CD4-positive, CD25-positive, alpha-beta regulatory T cell (primary cell): ENCODE measurements around the gene INO80E. TPM values are rescaled to one million over a fixed set of nuclear protein-coding genes. Genes with fewer than 3 reads are reported as not detected.
"Not testable (repeated sequence)": the region's sequence is repeated elsewhere in the genome, so short reads cannot be mapped to it uniquely, and the experiment has no call there.

ENCODE experiments used
- ATAC-seq, 2 donors: fragments of 150-1000 bp; cut with Tn5 transposase; one replicate each; pipeline ENCODE4 v1.10.0; 2021; ENCODE audit warnings: low read depth in 2 of 2, moderate number of reproducible peaks in 2 of 2, moderate library complexity in 1 of 2
- DNase-seq, 3 donors: peaks; one replicate each; pipeline versions ENCODE4 v3.0.0 to v3.0.0-alpha.2; 2012 to 2022; ENCODE audit warnings: mixed read lengths in 1 of 3
- H3K27ac ChIP-seq: one replicate; pipeline ENCODE4 v1.7.0; 2013; ENCODE audit warnings: mild to moderate bottlenecking, low read length; ENCODE audit not compliant: insufficient read depth, poor library complexity, severe bottlenecking
- H3K27me3 ChIP-seq: one replicate; pipeline ENCODE4 v1.7.0; 2013; ENCODE audit warnings: low read length; ENCODE audit not compliant: control insufficient read depth, insufficient read depth
- H3K36me3 ChIP-seq: one replicate; pipeline ENCODE4 v1.7.0; 2013; ENCODE audit warnings: mild to moderate bottlenecking, low read length, moderate library complexity; ENCODE audit not compliant: control insufficient read depth, insufficient read depth
- H3K4me1 ChIP-seq: 2 replicates; pipeline ENCODE4 v1.7.0; 2013; ENCODE audit warnings: mild to moderate bottlenecking, low read length; ENCODE audit not compliant: insufficient read depth, control insufficient read depth, poor library complexity, severe bottlenecking
- H3K4me3 ChIP-seq: one replicate; pipeline ENCODE4 v1.7.0; 2013; ENCODE audit warnings: low read depth, mild to moderate bottlenecking, low read length, moderate library complexity
- H3K9me3 ChIP-seq, 2 experiments: 1 replicate in 1 of 2; 2 replicates in 1 of 2; pipeline ENCODE4 v1.7.0; 2013; ENCODE audit warnings: low read length in 2 of 2, mild to moderate bottlenecking in 1 of 2, moderate library complexity in 1 of 2; ENCODE audit not compliant: control insufficient read depth in 2 of 2
- H3K27ac Mint-ChIP-seq, 3 donors: one replicate each; pipeline ENCODE4 v1.8.0; 2020 to 2022; ENCODE audit warnings: mild to moderate bottlenecking in 3 of 3, mixed read lengths in 3 of 3, moderate library complexity in 2 of 3
- H3K27me3 Mint-ChIP-seq: one replicate; pipeline ENCODE4 v1.8.0; 2022; ENCODE audit warnings: mild to moderate bottlenecking, mixed read lengths
- H3K36me3 Mint-ChIP-seq: one replicate; pipeline ENCODE4 v1.8.0; 2020; ENCODE audit warnings: mixed read lengths
- H3K4me1 Mint-ChIP-seq, 4 donors: one replicate each; pipeline ENCODE4 v1.8.0; 2020 to 2022; ENCODE audit warnings: mixed read lengths in 4 of 4, mild to moderate bottlenecking in 1 of 4
- H3K4me3 Mint-ChIP-seq, 4 donors: one replicate each; pipeline ENCODE4 v1.8.0; 2020 to 2022; ENCODE audit warnings: mild to moderate bottlenecking in 4 of 4, mixed read lengths in 4 of 4, moderate library complexity in 3 of 4
- H3K9me3 Mint-ChIP-seq, 7 donors: one replicate each; pipeline ENCODE4 v1.8.0; 2020 to 2022; ENCODE audit warnings: mixed read lengths in 7 of 7, mild to moderate bottlenecking in 3 of 7, moderate library complexity in 2 of 7
- polyA plus RNA-seq, 4 donors: library from polyadenylated mRNA; unstranded; fragments of 300-500 nt; fragmentation: Illumina TruSeq; gene quantifications; one replicate each; pipeline ENCODE4 v1.2.3, GENCODE V29; 2021
- total RNA-seq: library from RNA; stranded (reverse); gene quantifications from one replicate; pipeline ENCODE4 v1.2.3, GENCODE V29; 2022

Gene INO80E
- total RNA-seq (105 TPM), polyA plus RNA-seq (1 to 10 TPM; 5.0 to 8.9 (median 6.0) TPM)

GRCh38 chr16:29995911-29996765 lies at the start of gene INO80E:
INO80E (plus strand) TSS chr16:29996241; CDS start chr16:29996311, 70 bp downstream.
- Histone ChIP-seq H3K4me1 (peaks cover 20% of the 10 kb centered on the region), H3K4me3 (peak within 1 kb of the TSS; percentile 95), H3K27ac (peak within 1 kb of the TSS; percentile 99), H3K27me3 (no peaks in the 10 kb centered on the region), H3K36me3 (peaks cover 15% of the 10 kb centered on the region), H3K9me3 (no peaks in the 10 kb centered on the region)
- Mint-ChIP-seq H3K9me3 (no peaks in the 10 kb centered on the region), H3K27ac (peak within 1 kb of the TSS; percentile 96 to 99 (median 99)), H3K27me3 (peaks cover 4% of the 10 kb centered on the region), H3K4me1 (peaks cover 9 to 57% (median 18%) of the 10 kb centered on the region in 4 donors), H3K36me3 (peaks cover 16% of the 10 kb centered on the region), H3K4me3 (peak within 1 kb of the TSS; percentile 96 to 99 (median 97))
- peak; percentile 98 to 99 (median 98) for DNase-seq
- ATAC-seq: peak; percentile 99

GRCh38 chr16:29947897-29948296 lies 48.1 kb upstream of the INO80E start:
- H3K36me3 Mint-ChIP-seq: no peaks in the 10 kb centered on the region
- H3K27ac ChIP-seq: no peak overlapping the region
- peaks cover 2% of the 10 kb centered on the region for H3K27me3 ChIP-seq
- no peak overlapping the region for H3K27ac Mint-ChIP-seq
- H3K9me3 Mint-ChIP-seq: peaks cover 0 to 7% (median 2%) of the 10 kb centered on the region in 7 donors
- no peak overlapping the region for H3K4me3 Mint-ChIP-seq
- ATAC-seq: no peak
- no peak for DNase-seq
- H3K9me3 ChIP-seq: no peaks in the 10 kb centered on the region
- peaks cover 9% of the 10 kb centered on the region for H3K27me3 Mint-ChIP-seq
- no peaks in the 10 kb centered on the region for H3K4me1 ChIP-seq
- H3K4me1 Mint-ChIP-seq: peaks cover 0 to 5% (median 0%) of the 10 kb centered on the region in 4 donors
- H3K36me3 ChIP-seq: no peaks in the 10 kb centered on the region
- H3K4me3 ChIP-seq: no peak overlapping the region

GRCh38 chr16:29950806-29951461 lies 45.1 kb upstream of the INO80E start:
- Mint-ChIP-seq H3K27me3 (peaks cover 6% of the 10 kb centered on the region), H3K4me3 (no peak overlapping the region)
- no peak for ATAC-seq

GRCh38 chr16:29951625-29952365 lies 44.2 kb upstream of the INO80E start:
- no peak overlapping the region for H3K27ac ChIP-seq
- no peaks in the 10 kb centered on the region for H3K36me3 ChIP-seq
- H3K9me3 Mint-ChIP-seq: peaks cover 0 to 7% (median 2%) of the 10 kb centered on the region in 7 donors
- peaks cover 2% of the 10 kb centered on the region for H3K27me3 ChIP-seq
- H3K4me1 Mint-ChIP-seq: no peaks in the 10 kb centered on the region
- DNase-seq (no peak), ATAC-seq (no peak)
- H3K4me1 ChIP-seq: no peaks in the 10 kb centered on the region
- no peak overlapping the region for H3K4me3 Mint-ChIP-seq
- H3K36me3 Mint-ChIP-seq: no peaks in the 10 kb centered on the region
- peaks cover 8% of the 10 kb centered on the region for H3K27me3 Mint-ChIP-seq
- H3K27ac Mint-ChIP-seq: no peak overlapping the region
- H3K9me3 ChIP-seq: no peaks in the 10 kb centered on the region
- no peak overlapping the region for H3K4me3 ChIP-seq

More at GRCh38 chr16:29950806-29951461, 45.1 kb upstream of the INO80E start:
- H3K9me3 Mint-ChIP-seq: peaks cover 0 to 7% (median 2%) of the 10 kb centered on the region in 7 donors
- H3K36me3 Mint-ChIP-seq: no peaks in the 10 kb centered on the region
- H3K36me3 ChIP-seq: no peaks in the 10 kb centered on the region
- H3K27me3 ChIP-seq: peaks cover 2% of the 10 kb centered on the region
- H3K4me1 ChIP-seq: no peaks in the 10 kb centered on the region
- no peak overlapping the region for H3K4me3 ChIP-seq
- no peak overlapping the region for H3K27ac Mint-ChIP-seq
- no peaks in the 10 kb centered on the region for H3K9me3 ChIP-seq
- no peak for DNase-seq
- H3K4me1 Mint-ChIP-seq: no peaks in the 10 kb centered on the region
- no peak overlapping the region for H3K27ac ChIP-seq

- Mint-ChIP-seq H3K27ac (no peak overlapping the region), H3K4me3 (peak overlapping the region in 1 of 4 donors; percentile 79), H3K4me1 (peaks cover 5 to 22% (median 15%) of the 10 kb centered on the region in 4 donors), H3K27me3 (peaks cover 11% of the 10 kb centered on the region), H3K9me3 (no peaks in the 10 kb centered on the region), H3K36me3 (no peaks in the 10 kb centered on the region)
- peaks cover 20% of the 10 kb centered on the region for H3K4me1 ChIP-seq
- H3K9me3 ChIP-seq: no peaks in the 10 kb centered on the region
- no peak overlapping the region for H3K27ac ChIP-seq
- ATAC-seq (no peak), DNase-seq (no peak)
- no peaks in the 10 kb centered on the region for H3K36me3 ChIP-seq
- H3K4me3 ChIP-seq: no peak overlapping the region
- no peaks in the 10 kb centered on the region for H3K27me3 ChIP-seq
Measured at GRCh38 chr16:29958756-29959155, 37.3 kb upstream of the INO80E start.

- DNase-seq (peak in 1 of 3 donors; percentile 10), ATAC-seq (no peak)
- H3K4me1 ChIP-seq: peaks cover 20% of the 10 kb centered on the region
- Mint-ChIP-seq H3K27me3 (peaks cover 11% of the 10 kb centered on the region), H3K9me3 (no peaks in the 10 kb centered on the region), H3K36me3 (no peaks in the 10 kb centered on the region), H3K4me1 (peaks cover 5 to 22% (median 15%) of the 10 kb centered on the region in 4 donors), H3K27ac (peak overlapping the region in 2 of 3 donors; percentile 23 to 32), H3K4me3 (peak overlapping the region in 3 of 4 donors; percentile 24 to 79 (median 48))
- no peaks in the 10 kb centered on the region for H3K9me3 ChIP-seq
- no peaks in the 10 kb centered on the region for H3K36me3 ChIP-seq
- no peak overlapping the region for H3K4me3 ChIP-seq
- no peaks in the 10 kb centered on the region for H3K27me3 ChIP-seq
- no peak overlapping the region for H3K27ac ChIP-seq
Measured at GRCh38 chr16:29959293-29959692, 36.7 kb upstream of the INO80E start.

GRCh38 chr16:29959821-29960220 lies 36.2 kb upstream of the INO80E start:
- H3K27ac Mint-ChIP-seq: peak overlapping the region in 2 of 3 donors; percentile 32 to 62
- H3K4me3 Mint-ChIP-seq: peak overlapping the region; percentile 40 to 79 (median 53)

More at GRCh38 chr16:29959821-29960220, 36.2 kb upstream of the INO80E start:
- ATAC-seq, H3K36me3 Mint-ChIP-seq, H3K27ac ChIP-seq, H3K36me3 ChIP-seq, H3K4me3 ChIP-seq, H3K9me3 ChIP-seq, H3K9me3 Mint-ChIP-seq, DNase-seq, H3K27me3 ChIP-seq: not testable (repeated sequence)
- H3K4me1 Mint-ChIP-seq: peaks cover 5 to 25% (median 18%) of the 10 kb centered on the region in 4 donors
- H3K4me1 ChIP-seq: peaks cover 22% of the 10 kb centered on the region
- H3K27me3 Mint-ChIP-seq: peaks cover 11% of the 10 kb centered on the region
